Upper lobe of left lung (tissue), 6 donors: Measurements from ENCODE around the gene ERCC6L. TPM values are rescaled to one million over a fixed set of nuclear protein-coding genes. Genes with fewer than 3 reads are reported as not detected.

Experiments used
- ATAC-seq, 2 donors: fragments of 200-7000 bp; cut with Tn5 transposase; one replicate each; pipeline ENCODE4 v1.9.1; 2022; ENCODE audit warnings: mild to moderate bottlenecking in 2 of 2, moderate library complexity in 2 of 2; ENCODE audit not compliant: low FRiP score in 2 of 2
- DNase-seq, 2 donors: peaks; one replicate each; pipeline ENCODE4 v3.0.0-alpha.2; 2019 to 2020
- H3K27ac ChIP-seq, 4 donors: fragments of 200-600 bp; sonication (generic); one replicate each; pipeline ENCODE4 v1.5.1; 2016 to 2019
- H3K27me3 ChIP-seq, 4 donors: fragments of 200-600 bp; sonication (generic); one replicate each; pipeline ENCODE4 v1.5.1; 2017 to 2019
- H3K36me3 ChIP-seq, 4 donors: fragments of 200-600 bp; sonication (generic); one replicate each; pipeline ENCODE4 v1.5.1; 2016 to 2019
- H3K4me1 ChIP-seq, 4 donors: fragments of 200-600 bp; sonication (generic); one replicate each; pipeline ENCODE4 v1.5.1; 2018 to 2019
- H3K4me3 ChIP-seq, 4 donors: fragments of 200-600 bp; sonication (generic); one replicate each; pipeline ENCODE4 v1.5.1; 2017 to 2019; ENCODE audit warnings: mild to moderate bottlenecking in 2 of 4, moderate library complexity in 1 of 4
- H3K9me3 ChIP-seq, 4 donors: fragments of 200-600 bp; sonication (generic); one replicate each; pipeline ENCODE4 v1.5.1; 2018 to 2019
- EP300 ChIP-seq, 4 donors: sonication (generic); formaldehyde crosslinking; IDR thresholded peaks; one replicate each; pipeline ENCODE4 v1.5.1; 2017; ENCODE audit warnings: antibody characterized with exemption in 4 of 4, control low read depth in 2 of 4
- POLR2A ChIP-seq, 4 donors: fragments of 450-650 bp; IDR thresholded peaks; one replicate each; pipeline ENCODE4 v1.5.1; 2016 to 2017; ENCODE audit warnings: antibody characterized with exemption in 4 of 4, mild to moderate bottlenecking in 2 of 4
- POLR2AphosphoS5 ChIP-seq, 2 donors: sonication (generic); formaldehyde crosslinking; IDR thresholded peaks; one replicate each; pipeline ENCODE4 v1.5.1; 2017; ENCODE audit warnings: antibody characterized with exemption in 2 of 2
- WGBS, 2 donors: methylation state at CpG; one replicate each; pipeline ENCODE4 v1.1.5; 2017 to 2018; 5-methylcytosine and 5-hydroxymethylcytosine counted together
- total RNA-seq, 6 donors: library from RNA; depleted of rRNA in 4 of 6; stranded (reverse); fragments of >200 nt in 4 of 6; gene quantifications; one replicate each; pipeline versions ENCODE4 v1.1.0 to v1.2.1, GENCODE V29; 2016 to 2021
- TF ChIP-seq, protein P1 (sequence below), 6 experiments: fragments of 450-650 bp in 4 of 6; fragments of 200-600 bp in 2 of 6; sonication (generic) in 2 of 6; IDR thresholded peaks; one replicate each; pipeline ENCODE4 v1.5.1; 2016 to 2019; ENCODE audit warnings: antibody characterized with exemption in 6 of 6
- donor health status: DM: no; HTN: no; CAD: no; lungs with moderate emphysema.
- donor health status: DM: no; HTN: yes; CAD: no; lungs with severe emphysema.

The ERCC6L gene
- total RNA-seq, 6 donors from 2014 or later: 0.14 to 0.44 (median 0.25) TPM; not detected in 2

DNA sequence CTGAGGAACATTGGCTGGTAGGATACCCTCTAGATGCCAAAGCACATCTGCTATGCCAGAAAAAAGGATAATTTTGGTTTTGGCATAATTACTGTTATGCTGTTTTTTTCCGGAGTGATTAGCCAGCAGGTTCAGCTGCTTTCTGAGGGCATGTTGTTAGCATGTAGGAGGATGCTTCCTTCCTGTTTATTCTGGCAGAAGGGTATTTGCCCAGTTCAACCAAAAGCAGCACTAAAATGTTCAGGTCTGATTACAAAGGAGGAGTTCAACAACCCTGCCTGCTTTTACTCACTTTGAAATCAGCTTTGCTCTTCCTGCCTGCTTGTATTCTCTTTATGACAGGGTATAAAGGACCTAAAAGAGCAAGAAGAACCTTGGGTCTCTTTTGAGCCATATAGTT, 21.9 kb downstream of the ERCC6L start:
- DNase-seq: no peak
- no peak for TF ChIP-seq POLR2AphosphoS5 (IDR thresholded peaks at IDR 0.05)
- TF ChIP-seq, protein P1, sequence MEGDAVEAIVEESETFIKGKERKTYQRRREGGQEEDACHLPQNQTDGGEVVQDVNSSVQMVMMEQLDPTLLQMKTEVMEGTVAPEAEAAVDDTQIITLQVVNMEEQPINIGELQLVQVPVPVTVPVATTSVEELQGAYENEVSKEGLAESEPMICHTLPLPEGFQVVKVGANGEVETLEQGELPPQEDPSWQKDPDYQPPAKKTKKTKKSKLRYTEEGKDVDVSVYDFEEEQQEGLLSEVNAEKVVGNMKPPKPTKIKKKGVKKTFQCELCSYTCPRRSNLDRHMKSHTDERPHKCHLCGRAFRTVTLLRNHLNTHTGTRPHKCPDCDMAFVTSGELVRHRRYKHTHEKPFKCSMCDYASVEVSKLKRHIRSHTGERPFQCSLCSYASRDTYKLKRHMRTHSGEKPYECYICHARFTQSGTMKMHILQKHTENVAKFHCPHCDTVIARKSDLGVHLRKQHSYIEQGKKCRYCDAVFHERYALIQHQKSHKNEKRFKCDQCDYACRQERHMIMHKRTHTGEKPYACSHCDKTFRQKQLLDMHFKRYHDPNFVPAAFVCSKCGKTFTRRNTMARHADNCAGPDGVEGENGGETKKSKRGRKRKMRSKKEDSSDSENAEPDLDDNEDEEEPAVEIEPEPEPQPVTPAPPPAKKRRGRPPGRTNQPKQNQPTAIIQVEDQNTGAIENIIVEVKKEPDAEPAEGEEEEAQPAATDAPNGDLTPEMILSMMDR (IDR thresholded peaks at IDR 0.05): no peak
- TF ChIP-seq EP300 (IDR thresholded peaks at IDR 0.05): no peak
- TF ChIP-seq POLR2A (IDR thresholded peaks at IDR 0.05): no peak
- no peak for ATAC-seq
- WGBS, 2 donors: 20 to 67% methylated on average over 1 of the region's 1 CpG
- no peaks in the 10 kb centered on the region for H3K4me1 ChIP-seq
- H3K9me3 ChIP-seq: no peaks in the 10 kb centered on the region
- H3K27me3 ChIP-seq: no peaks in the 10 kb centered on the region
- no peak overlapping the region for H3K27ac ChIP-seq
- no peak overlapping the region for H3K4me3 ChIP-seq
- no peaks in the 10 kb centered on the region for H3K36me3 ChIP-seq

DNA sequence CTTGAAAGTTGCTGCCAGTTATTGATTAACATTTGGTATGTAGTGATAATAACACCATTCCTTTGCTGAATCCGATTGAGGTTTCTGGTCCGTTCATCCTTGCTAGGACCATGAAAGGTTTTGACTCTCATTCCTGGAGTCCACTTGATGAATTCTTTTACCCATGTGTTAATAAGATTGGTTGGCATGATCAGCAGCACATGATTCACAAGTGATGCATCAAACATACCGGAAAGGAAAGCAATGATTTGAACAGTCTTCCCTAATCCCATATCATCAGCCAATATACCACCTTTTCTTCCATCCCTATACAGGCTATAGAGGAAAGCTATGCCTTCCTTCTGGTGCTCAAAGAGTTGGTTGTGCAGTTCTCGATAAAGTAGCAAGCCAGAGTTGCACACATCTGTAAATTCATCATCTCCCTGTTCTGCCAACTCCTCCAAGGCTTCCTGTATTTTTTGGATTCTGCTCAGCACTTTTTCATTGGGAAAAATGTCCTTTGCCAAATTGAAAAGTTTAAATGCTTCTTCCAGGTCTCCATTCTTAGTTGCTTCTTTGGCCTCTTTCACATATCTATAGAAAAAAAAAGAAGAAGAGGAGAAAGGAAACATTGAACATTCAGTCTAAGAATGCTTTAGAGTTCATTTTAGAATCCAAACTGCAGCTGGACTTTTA, 30.6 kb downstream of the ERCC6L start:
- H3K36me3 ChIP-seq: no peaks in the 10 kb centered on the region
- WGBS, 2 donors: 95% methylated on average over 4 of the region's 4 CpGs

GRCh38 chrX:72207366-72207765, 31.5 kb downstream of the ERCC6L start:
- Histone ChIP-seq H3K27ac (no peak overlapping the region), H3K27me3 (no peaks in the 10 kb centered on the region), H3K4me1 (no peaks in the 10 kb centered on the region), H3K9me3 (no peaks in the 10 kb centered on the region), H3K36me3 (no peaks in the 10 kb centered on the region), H3K4me3 (no peak overlapping the region)
- DNase-seq (no peak), ATAC-seq (no peak)
- WGBS, 2 donors: 88 to 91% methylated on average over 4 of the region's 4 CpGs
- TF ChIP-seq POLR2A (IDR thresholded peaks at IDR 0.05) (no peak), EP300 (IDR thresholded peaks at IDR 0.05) (no peak), POLR2AphosphoS5 (IDR thresholded peaks at IDR 0.05) (no peak)
- TF ChIP-seq, protein P1 (IDR thresholded peaks at IDR 0.05): no peak

More for the DNA sequence above, 30.6 kb downstream of the ERCC6L start:
- Histone ChIP-seq H3K27ac (no peak overlapping the region), H3K4me1 (no peaks in the 10 kb centered on the region), H3K4me3 (no peak overlapping the region), H3K9me3 (no peaks in the 10 kb centered on the region), H3K27me3 (no peaks in the 10 kb centered on the region)
- ATAC-seq (no peak), DNase-seq (no peak)
- TF ChIP-seq, protein P1 (IDR thresholded peaks at IDR 0.05): no peak
- no peak for TF ChIP-seq EP300 (IDR thresholded peaks at IDR 0.05)

- TF ChIP-seq POLR2A (IDR thresholded peaks at IDR 0.05): no peak
- Histone ChIP-seq H3K4me1 (no peaks in the 10 kb centered on the region), H3K27ac (no peak overlapping the region), H3K4me3 (no peak overlapping the region), H3K27me3 (no peaks in the 10 kb centered on the region), H3K36me3 (peaks cover 0 to 4% (median 0%) of the 10 kb centered on the region in 4 donors), H3K9me3 (no peaks in the 10 kb centered on the region)
- WGBS, 2 donors: 92 to 96% methylated on average over 2 of the region's 2 CpGs
- DNase-seq (no peak), ATAC-seq (no peak)
Measured at GRCh38 chrX:72205706-72206105, 33.1 kb downstream of the ERCC6L start.

DNA sequence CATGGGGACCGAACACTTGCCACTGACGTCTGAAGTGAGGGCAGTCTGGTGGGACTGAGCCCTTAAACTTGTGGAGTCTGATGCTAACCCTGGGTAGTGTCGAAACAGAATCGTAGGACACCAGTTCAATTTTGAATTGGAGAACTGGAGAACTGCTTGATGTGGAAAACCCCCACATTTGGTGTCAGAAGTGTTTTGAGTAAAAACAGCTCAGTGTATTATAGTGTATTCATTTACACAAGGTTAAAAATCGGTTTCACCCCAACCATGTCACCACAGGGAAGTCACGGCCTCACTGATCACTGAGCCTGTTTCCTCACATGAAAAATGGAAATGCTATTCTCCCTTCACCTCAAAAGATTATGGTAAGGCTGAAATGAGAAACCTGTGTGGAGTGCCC, 35.4 kb downstream of the ERCC6L start:
- 72 to 96% methylated on average over 5 to 6 of the region's 6 CpGs for WGBS, 2 donors
- DNase-seq: no peak
- H3K9me3 ChIP-seq: no peaks in the 10 kb centered on the region
- peaks cover 0 to 18% (median 4%) of the 10 kb centered on the region in 4 donors for H3K36me3 ChIP-seq
- H3K27me3 ChIP-seq: no peaks in the 10 kb centered on the region
- no peak overlapping the region for H3K4me3 ChIP-seq
- no peak for ATAC-seq
- H3K27ac ChIP-seq: no peak overlapping the region
- TF ChIP-seq, protein P1 (IDR thresholded peaks at IDR 0.05): no peak
- no peak for TF ChIP-seq POLR2A (IDR thresholded peaks at IDR 0.05)
- TF ChIP-seq POLR2AphosphoS5 (IDR thresholded peaks at IDR 0.05): no peak
- no peaks in the 10 kb centered on the region for H3K4me1 ChIP-seq
